Kidney (tissue), 22 donors: ENCODE measurements around the gene NRG2. TPM values are rescaled to one million over a fixed set of nuclear protein-coding genes. Genes with fewer than 3 reads are reported as not detected.

ENCODE experiments used
- DNase-seq, 5 donors: peaks; one replicate each; pipeline ENCODE4 v3.0.0-alpha.2; 2013 to 2020
- FAIRE-seq: peaks from 2 replicates; lab custom pipeline; 2012; peaks lifted over from hg19 to GRCh38; lab: Jason Lieb, UNC
- H3K27ac ChIP-seq, 2 donors: one replicate each; pipeline ENCODE4 v1.7.0; 2013; ENCODE audit warnings: low read depth in 2 of 2, low read length in 2 of 2, inconsistent platforms in 1 of 2
- H3K27me3 ChIP-seq: one replicate; pipeline ENCODE4 v1.7.1; 2013; ENCODE audit warnings: low read length, inconsistent platforms; ENCODE audit not compliant: control insufficient read depth, insufficient read depth
- H3K36me3 ChIP-seq, 3 donors: one replicate each; pipeline versions ENCODE4 v1.7.0 to v1.7.1; 2013; ENCODE audit warnings: low read length in 3 of 3, control low read depth in 1 of 3, inconsistent platforms in 1 of 3; ENCODE audit not compliant: insufficient read depth in 3 of 3, control insufficient read depth in 2 of 3
- H3K4me1 ChIP-seq, 3 donors: one replicate each; pipeline versions ENCODE4 v1.7.0 to v1.7.1; 2013; ENCODE audit warnings: low read length in 3 of 3, inconsistent platforms in 1 of 3, low read depth in 1 of 3; ENCODE audit not compliant: control insufficient read depth in 2 of 3, insufficient read depth in 2 of 3
- H3K4me3 ChIP-seq, 3 donors: one replicate each; pipeline versions ENCODE4 v1.7.0 to v1.8.1; 2013; ENCODE audit warnings: low read length in 3 of 3, control low read depth in 1 of 3, inconsistent platforms in 1 of 3
- H3K9ac ChIP-seq, 3 donors: one replicate each; pipeline versions ENCODE4 v1.7.0 to v1.7.1; 2013; ENCODE audit warnings: low read length in 3 of 3, control low read depth in 1 of 3, inconsistent platforms in 1 of 3
- H3K9me3 ChIP-seq, 3 donors: one replicate each; pipeline versions ENCODE4 v1.7.0 to v1.7.1; 2013; ENCODE audit warnings: low read length in 3 of 3, control low read depth in 1 of 3, inconsistent platforms in 1 of 3; ENCODE audit not compliant: control insufficient read depth in 2 of 3, insufficient read depth in 1 of 3
- intact Hi-C: fragments of 100-400 bp; cut with DNase I; formaldehyde crosslinking; loops from one replicate; pipeline ENCODE4 v1.11.1; 2022
- long read RNA-seq, 10 donors: library from polyadenylated mRNA in 1 of 10; unstranded in 1 of 10; transcript quantifications; one replicate each; pipeline ENCODE4 v2.0.0 and lab custom pipeline, GENCODE V29; 2021 to 2026
- polyA plus RNA-seq: library from polyadenylated mRNA; stranded (reverse); fragments of 350-450 nt; fragmentation: Illumina TruSeq; extraction: RNeasy Lipid Tissue Mini Kit (QIAGEN cat#74804); gene quantifications from one replicate; pipeline ENCODE4 v1.2.3, GENCODE V29; 2014; ENCODE audit warnings: low read depth, low replicate concordance; ENCODE audit not compliant: insufficient read depth
- total RNA-seq: library from RNA; stranded (reverse); fragmentation: NEBNext Ultra II Directional; extraction: Animal tissue kit (Norgen Biotek cat#: 25700); gene quantifications from one replicate; pipeline ENCODE4 v1.2.1, GENCODE V29; 2021
- TF ChIP-seq, protein P1 (sequence below): IDR thresholded peaks from 3 replicates; pipeline ENCODE4 v1.5.1; 2012; ENCODE audit warnings: mild to moderate bottlenecking, moderate library complexity, borderline replicate concordance; ENCODE audit not compliant: insufficient read depth; ENCODE audit errors: extremely low read depth
- donor health status: control.
- donor health status: control.
- donor health status: control.
- donor health status: control.
- donor health status: control.
- donor health status: DM: yes; HTN: yes; CAD: no.
- donor health status: Normal renal cell carcinoma (clear cell type).

The NRG2 gene
- total RNA-seq (1.9 TPM), polyA plus RNA-seq (4.6 TPM)
- long read RNA-seq, donor 1, result 0 reads
- long read RNA-seq, donor 2, result 0 reads
- long read RNA-seq, donor 3, result 0 reads
- long read RNA-seq, donor 4, partial matches to known transcripts, result 0 of 1 reads
- long read RNA-seq, donor 4, other reads (novel, unspliced or antisense), result 0 of 1 reads
- long read RNA-seq, donor 5, result 0 reads
- long read RNA-seq, donor 6, result 0 reads
- long read RNA-seq, donor 7, partial matches to known transcripts, result 0 of 2 reads
- long read RNA-seq, donor 7, other reads (novel, unspliced or antisense), result 2 of 2 reads
- long read RNA-seq, donor 8, result 0 reads
- long read RNA-seq, donor 9, result 0 reads
- long read RNA-seq, donor 10, partial matches to known transcripts, result 0 of 1 reads
- long read RNA-seq, donor 10, other reads (novel, unspliced or antisense), result 0 of 1 reads

DNA sequence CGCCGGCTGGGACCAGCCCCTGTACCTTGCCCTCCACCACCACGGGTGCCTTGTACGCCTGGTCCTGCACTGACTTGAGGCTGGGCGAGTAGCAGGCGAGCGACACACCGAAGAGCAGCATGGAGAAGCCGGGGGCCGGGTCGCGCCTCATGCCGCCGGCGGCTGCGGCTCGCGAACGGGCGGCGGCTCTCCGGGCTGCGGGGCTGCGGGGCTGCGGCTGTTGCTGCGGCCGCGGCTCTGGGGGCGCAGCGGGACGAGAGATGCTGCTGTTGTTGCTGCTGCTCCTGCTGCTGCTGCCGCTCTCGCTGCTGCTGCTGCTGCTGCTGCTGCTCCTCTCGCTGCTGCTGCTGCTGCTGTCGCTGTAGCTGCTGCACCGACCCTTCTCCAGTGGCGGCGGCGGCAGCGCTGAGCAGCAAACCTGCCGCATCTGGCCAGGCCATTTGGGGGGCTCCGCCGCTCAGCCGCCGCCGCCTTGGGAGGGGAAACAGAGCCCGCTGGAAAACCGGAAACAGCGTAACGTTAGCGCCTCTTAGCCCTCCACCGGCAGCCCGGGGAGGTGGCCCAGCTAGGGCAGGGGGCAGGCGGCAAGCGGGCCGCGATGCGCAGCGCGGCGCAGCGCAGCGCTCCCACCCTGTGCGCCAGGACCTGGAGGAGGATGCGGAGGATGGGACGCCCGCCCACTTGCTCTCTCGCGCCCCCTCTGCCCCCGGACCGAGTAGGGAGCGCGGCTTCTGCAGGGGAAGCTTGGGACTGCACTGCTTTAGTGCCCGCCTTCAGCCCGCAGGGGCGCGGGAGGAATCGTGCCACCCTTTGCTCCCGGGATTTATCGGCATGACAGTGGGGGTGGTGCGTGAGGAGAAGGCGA lies at the start of gene NRG2:
TSS of gene NRG2 (minus strand) at position 657 of the 865 bp plus-strand sequence.
- peak within 1 kb of the TSS in 1 of 3 donors; percentile 67 for H3K9ac ChIP-seq
- H3K4me3 ChIP-seq, result peak within 1 kb of the TSS; percentile 4 to 75 (median 60)
- H3K9me3 ChIP-seq, result no peaks in the 10 kb centered on the region
- peaks cover 0 to 19% (median 11%) of the 10 kb centered on the region in 3 donors for H3K4me1 ChIP-seq
- peaks cover 16% of the 10 kb centered on the region for H3K27me3 ChIP-seq
- DNase-seq, result peak; percentile 73 to 84 (median 83)
- intact Hi-C loops, result no loop called here
- no peak for FAIRE-seq
- TF ChIP-seq, protein P1, sequence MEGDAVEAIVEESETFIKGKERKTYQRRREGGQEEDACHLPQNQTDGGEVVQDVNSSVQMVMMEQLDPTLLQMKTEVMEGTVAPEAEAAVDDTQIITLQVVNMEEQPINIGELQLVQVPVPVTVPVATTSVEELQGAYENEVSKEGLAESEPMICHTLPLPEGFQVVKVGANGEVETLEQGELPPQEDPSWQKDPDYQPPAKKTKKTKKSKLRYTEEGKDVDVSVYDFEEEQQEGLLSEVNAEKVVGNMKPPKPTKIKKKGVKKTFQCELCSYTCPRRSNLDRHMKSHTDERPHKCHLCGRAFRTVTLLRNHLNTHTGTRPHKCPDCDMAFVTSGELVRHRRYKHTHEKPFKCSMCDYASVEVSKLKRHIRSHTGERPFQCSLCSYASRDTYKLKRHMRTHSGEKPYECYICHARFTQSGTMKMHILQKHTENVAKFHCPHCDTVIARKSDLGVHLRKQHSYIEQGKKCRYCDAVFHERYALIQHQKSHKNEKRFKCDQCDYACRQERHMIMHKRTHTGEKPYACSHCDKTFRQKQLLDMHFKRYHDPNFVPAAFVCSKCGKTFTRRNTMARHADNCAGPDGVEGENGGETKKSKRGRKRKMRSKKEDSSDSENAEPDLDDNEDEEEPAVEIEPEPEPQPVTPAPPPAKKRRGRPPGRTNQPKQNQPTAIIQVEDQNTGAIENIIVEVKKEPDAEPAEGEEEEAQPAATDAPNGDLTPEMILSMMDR, result peak; percentile 32
- H3K36me3 ChIP-seq, result no peaks in the 10 kb centered on the region
- peak within 1 kb of the TSS in 1 of 2 donors; percentile 52 for H3K27ac ChIP-seq

DNA sequence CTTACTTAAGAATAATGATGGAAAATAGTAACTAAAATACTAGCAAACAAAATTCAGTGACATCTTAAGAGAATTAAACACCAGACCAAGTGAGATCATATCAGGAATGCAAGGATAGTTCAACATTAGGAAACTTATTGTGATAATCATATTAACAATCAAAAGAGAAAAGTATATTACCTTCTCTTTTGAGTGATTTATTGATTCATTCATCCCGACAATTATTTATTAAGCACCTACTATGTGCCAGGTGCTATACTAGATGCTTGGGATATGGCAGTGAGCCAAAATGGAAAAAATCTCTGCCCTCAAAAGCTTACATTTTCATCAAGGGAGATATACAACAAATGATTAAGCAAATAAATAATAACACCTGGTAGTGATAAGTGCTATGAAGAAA lies 47.2 kb upstream of the NRG2 start:
- Histone ChIP-seq H3K27me3 (no peaks in the 10 kb centered on the region), H3K4me3 (no peak overlapping the region), H3K27ac (no peak overlapping the region), H3K4me1 (peaks cover 0 to 2% (median 2%) of the 10 kb centered on the region in 3 donors), H3K9me3 (peaks cover 0 to 6% (median 2%) of the 10 kb centered on the region in 3 donors), H3K9ac (no peak overlapping the region), H3K36me3 (no peaks in the 10 kb centered on the region)
- intact Hi-C loops, result no loop called here
- FAIRE-seq, result no peak
- DNase-seq, result no peak
- TF ChIP-seq, protein P1, result no peak

DNA sequence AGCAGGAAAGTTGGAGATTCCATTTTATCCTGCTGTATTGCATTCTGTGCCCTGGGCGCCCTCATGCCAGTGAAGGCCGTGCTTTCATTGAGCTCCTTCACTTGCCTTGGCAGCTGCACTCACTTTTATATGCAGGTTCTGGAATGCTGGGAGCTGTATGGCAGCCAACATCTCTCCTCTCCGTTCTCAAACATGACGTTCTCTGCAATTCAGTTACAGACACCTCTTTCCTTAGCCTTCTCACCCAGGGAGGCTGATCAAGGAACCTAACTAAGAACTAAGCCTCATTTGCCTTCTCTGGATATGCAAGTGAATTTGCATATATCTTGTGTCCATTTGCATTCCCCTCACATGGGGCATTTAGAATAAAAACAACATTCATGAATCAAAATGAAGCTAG lies 41.4 kb upstream of the NRG2 start:
- intact Hi-C loops, result no loop called here
- DNase-seq, result no peak

More for the DNA sequence above, 41.4 kb upstream of the NRG2 start:
- TF ChIP-seq, protein P1, result no peak
- Histone ChIP-seq H3K27me3 (no peaks in the 10 kb centered on the region), H3K27ac (no peak overlapping the region), H3K4me1 (peaks cover 0 to 10% (median 6%) of the 10 kb centered on the region in 3 donors), H3K36me3 (no peaks in the 10 kb centered on the region), H3K9me3 (peaks cover 0 to 2% (median 0%) of the 10 kb centered on the region in 3 donors), H3K4me3 (no peak overlapping the region), H3K9ac (no peak overlapping the region)
- FAIRE-seq, result no peak
